Nephron (organoid): ENCODE results near the gene LDAF1.
"Not testable (repeated sequence)": the region's sequence is repeated elsewhere in the genome, so short reads cannot be mapped to it uniquely, and the experiment has no call there.

ENCODE experiments used
- H3K27ac Mint-ChIP-seq, 3 experiments: 2 replicates each; pipeline ENCODE4 v1.8.0; 2020; ENCODE audit warnings: mixed read lengths in 3 of 3, mild to moderate bottlenecking in 2 of 3, moderate library complexity in 1 of 3
- H3K27me3 Mint-ChIP-seq: 2 replicates; pipeline ENCODE4 v1.8.0; 2021; ENCODE audit warnings: low read depth, mild to moderate bottlenecking, moderate library complexity, mixed read lengths
- H3K36me3 Mint-ChIP-seq: 2 replicates; pipeline ENCODE4 v1.8.0; 2020; ENCODE audit warnings: low read depth, mixed read lengths
- H3K4me1 Mint-ChIP-seq: 2 replicates; pipeline ENCODE4 v1.8.0; 2020; ENCODE audit warnings: mixed read lengths
- H3K4me3 Mint-ChIP-seq, 3 experiments: 2 replicates each; pipeline ENCODE4 v1.8.0; 2020; ENCODE audit warnings: mild to moderate bottlenecking in 3 of 3, mixed read lengths in 3 of 3, moderate library complexity in 2 of 3
- H3K9me3 Mint-ChIP-seq: 2 replicates; pipeline ENCODE4 v1.8.0; 2020; ENCODE audit warnings: mixed read lengths
- CTCF ChIP-seq, 3 experiments: fragments of 200-600 bp; sonication (generic); IDR thresholded peaks; one replicate each; pipeline ENCODE4 v1.5.0; 2021; ENCODE audit warnings: antibody characterized with exemption in 3 of 3; ENCODE audit not compliant: unreplicated experiment in 3 of 3

Gene LDAF1

DNA sequence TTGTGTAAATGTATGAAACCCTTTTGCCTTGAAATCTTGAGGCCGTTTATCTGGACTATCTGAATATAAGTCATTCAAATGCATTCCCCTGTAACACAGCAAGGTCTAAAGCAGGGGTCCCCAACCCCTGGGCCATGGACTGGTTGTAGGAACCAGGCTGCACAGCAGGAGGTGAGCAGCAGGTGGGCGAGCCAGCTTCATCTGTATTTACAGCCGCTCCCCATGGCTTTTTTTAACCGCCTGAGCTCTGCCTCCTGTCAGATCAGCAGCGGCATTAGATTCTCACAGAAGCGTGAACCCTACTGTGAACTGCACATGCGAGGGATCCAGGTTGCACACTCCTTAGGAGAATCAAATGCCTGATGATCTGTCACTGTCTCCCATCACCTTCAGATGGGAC is 32.0 kb upstream of the LDAF1 start:
- no peak overlapping the region for H3K27ac Mint-ChIP-seq
- no peak overlapping the region for H3K4me3 Mint-ChIP-seq
- no peaks in the 10 kb centered on the region for H3K4me1 Mint-ChIP-seq
- no peaks in the 10 kb centered on the region for H3K9me3 Mint-ChIP-seq
- TF ChIP-seq CTCF (IDR thresholded peaks at IDR 0.05; ENCODE audit: unreplicated experiment in 3 of 3) = no peak
- H3K36me3 Mint-ChIP-seq = no peaks in the 10 kb centered on the region
- H3K27me3 Mint-ChIP-seq = peaks cover 13% of the 10 kb centered on the region

DNA sequence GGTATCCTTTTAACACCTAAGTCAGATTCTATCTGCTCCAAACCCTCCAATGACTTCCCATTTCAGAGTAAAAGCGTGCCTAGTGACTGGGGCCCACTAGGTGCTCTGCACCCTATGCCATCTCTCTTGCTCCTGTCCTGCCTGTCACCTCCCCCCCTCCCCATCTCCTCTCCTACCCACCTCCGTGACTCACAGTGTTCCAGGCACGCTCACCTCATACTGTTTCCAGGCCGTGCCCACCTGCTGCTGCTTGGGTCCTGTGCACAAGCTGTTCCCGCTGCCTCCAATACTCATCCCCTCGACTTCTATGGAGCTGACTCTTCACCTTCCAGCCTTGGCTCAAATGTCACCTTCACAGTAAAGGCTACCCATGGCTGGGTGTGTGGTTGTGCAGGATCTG is 29.5 kb upstream of the LDAF1 start:
- H3K36me3 Mint-ChIP-seq = no peaks in the 10 kb centered on the region
- TF ChIP-seq CTCF (IDR thresholded peaks at IDR 0.05; ENCODE audit: unreplicated experiment in 3 of 3) = no peak
- H3K27me3 Mint-ChIP-seq = peaks cover 13% of the 10 kb centered on the region
- H3K9me3 Mint-ChIP-seq = no peaks in the 10 kb centered on the region
- H3K4me3 Mint-ChIP-seq = no peak overlapping the region
- H3K4me1 Mint-ChIP-seq = no peaks in the 10 kb centered on the region
- no peak overlapping the region for H3K27ac Mint-ChIP-seq

GRCh38 chr16:21130811-21131210 is 27.7 kb upstream of the LDAF1 start:
- no peak for TF ChIP-seq CTCF (IDR thresholded peaks at IDR 0.05; ENCODE audit: unreplicated experiment in 3 of 3)
- Mint-ChIP-seq H3K9me3 (no peaks in the 10 kb centered on the region), H3K36me3 (no peaks in the 10 kb centered on the region), H3K4me1 (no peaks in the 10 kb centered on the region), H3K4me3 (no peak overlapping the region), H3K27ac (no peak overlapping the region), H3K27me3 (peaks cover 9% of the 10 kb centered on the region)

DNA sequence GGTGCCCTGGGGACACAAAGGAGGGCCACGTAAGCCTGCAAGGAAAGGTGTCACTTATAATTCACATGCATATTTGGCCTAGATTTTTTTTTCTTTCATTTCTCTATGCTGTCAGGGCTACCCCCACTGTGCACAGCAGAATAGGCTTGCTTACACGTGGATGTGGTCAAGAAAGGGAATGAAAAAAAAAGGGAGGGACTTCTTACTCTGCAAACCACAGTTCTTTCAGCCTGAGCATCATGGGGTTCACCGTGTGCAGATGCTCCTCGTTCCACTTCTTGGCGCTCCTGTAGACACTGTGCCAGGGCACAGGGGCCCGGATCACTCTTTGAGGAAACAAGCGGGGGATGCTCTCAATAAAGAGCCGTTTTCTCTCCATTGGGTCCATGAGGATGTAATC is 24.4 kb upstream of the LDAF1 start:
- TF ChIP-seq CTCF (IDR thresholded peaks at IDR 0.05; ENCODE audit: unreplicated experiment in 3 of 3) = no peak
- Mint-ChIP-seq H3K27ac (no peak overlapping the region), H3K36me3 (no peaks in the 10 kb centered on the region), H3K4me1 (no peaks in the 10 kb centered on the region), H3K27me3 (peaks cover 13% of the 10 kb centered on the region), H3K4me3 (no peak overlapping the region), H3K9me3 (no peaks in the 10 kb centered on the region)

DNA sequence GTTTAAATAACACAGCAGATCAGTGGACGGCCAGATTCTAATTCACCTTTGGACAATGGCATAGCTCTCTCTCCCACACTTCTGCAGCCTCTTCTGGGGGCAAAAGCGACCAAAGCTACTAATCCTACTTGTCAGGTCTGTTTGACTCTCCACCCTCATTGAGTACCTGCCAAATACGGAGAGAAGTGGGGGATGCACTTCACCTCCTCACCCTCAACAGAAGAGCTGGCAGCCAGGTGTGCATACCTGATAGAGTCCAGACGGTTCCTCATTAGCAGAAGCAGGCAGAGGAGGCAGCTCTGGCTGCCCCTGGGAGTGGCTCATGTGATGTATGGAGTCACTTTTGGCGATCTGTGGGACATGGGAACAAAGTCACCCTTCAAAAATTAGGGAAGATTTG is 12.7 kb upstream of the LDAF1 start:
- peaks cover 4% of the 10 kb centered on the region for H3K9me3 Mint-ChIP-seq
- H3K4me1 Mint-ChIP-seq = peaks cover 5% of the 10 kb centered on the region
- no peak overlapping the region for H3K27ac Mint-ChIP-seq
- H3K4me3 Mint-ChIP-seq = no peak overlapping the region
- H3K27me3 Mint-ChIP-seq = peaks cover 11% of the 10 kb centered on the region
- no peaks in the 10 kb centered on the region for H3K36me3 Mint-ChIP-seq
- TF ChIP-seq CTCF (IDR thresholded peaks at IDR 0.05; ENCODE audit: unreplicated experiment in 3 of 3) = no peak

DNA sequence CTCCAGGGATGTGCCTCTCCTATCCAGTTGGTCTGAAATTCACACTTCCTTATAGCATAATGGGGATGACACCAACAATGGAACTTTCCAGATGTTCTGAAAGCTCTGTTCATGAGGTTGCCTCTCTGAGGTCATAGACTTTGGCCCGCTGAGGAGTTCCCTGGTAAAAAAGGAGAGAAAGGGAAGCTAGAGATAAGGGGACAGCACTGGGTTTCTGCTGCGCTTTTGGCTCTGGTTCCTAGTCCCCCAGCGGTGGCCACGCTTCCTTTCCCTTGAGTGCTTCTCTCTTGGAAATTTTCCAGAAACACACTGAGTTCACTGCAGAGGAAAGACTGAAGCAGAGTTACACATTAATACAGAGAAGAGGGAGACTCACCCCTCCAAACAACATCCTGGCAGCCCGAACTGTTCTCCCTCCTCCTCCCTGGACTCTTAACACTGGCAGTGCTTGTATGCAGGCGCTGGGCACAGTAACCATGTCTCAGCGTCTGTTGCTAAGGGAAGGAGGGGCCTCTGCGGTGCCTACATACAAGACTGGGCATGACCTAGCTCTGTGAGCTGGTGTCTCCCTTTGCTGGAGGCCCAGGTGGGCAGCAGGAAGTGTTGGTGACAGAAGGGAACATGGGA is 8.0 kb upstream of the LDAF1 start, which contains the start of gene DNAH3:
Gene DNAH3, minus strand, starts transcription at position 472 of the 627 bp plus-strand sequence. CDS start 527 bp downstream, outside the sequence.
- H3K36me3 Mint-ChIP-seq = no peaks in the 10 kb centered on the region
- peak within 1 kb of the TSS in 2 of 3 experiments; percentile 13 to 37 for H3K4me3 Mint-ChIP-seq
- peak within 1 kb of the TSS; percentile 81 to 97 (median 83) for H3K27ac Mint-ChIP-seq
- H3K9me3 Mint-ChIP-seq = no peaks in the 10 kb centered on the region
- TF ChIP-seq CTCF (IDR thresholded peaks at IDR 0.05; ENCODE audit: unreplicated experiment in 3 of 3) = no peak
- peaks cover 11% of the 10 kb centered on the region for H3K27me3 Mint-ChIP-seq
- peaks cover 8% of the 10 kb centered on the region for H3K4me1 Mint-ChIP-seq

- H3K9me3 Mint-ChIP-seq, H3K4me3 Mint-ChIP-seq: not testable (repeated sequence)
- peaks cover 13% of the 10 kb centered on the region for H3K4me1 Mint-ChIP-seq
Observed at GRCh38 chr16:21152160-21153030, 6.1 kb upstream of the LDAF1 start.

GRCh38 chr16:21153124-21153729 is 5.2 kb upstream of the LDAF1 start:
- not testable (repeated sequence) for H3K27me3 Mint-ChIP-seq, H3K27ac Mint-ChIP-seq, H3K36me3 Mint-ChIP-seq, H3K9me3 Mint-ChIP-seq, H3K4me3 Mint-ChIP-seq
- peaks cover 13% of the 10 kb centered on the region for H3K4me1 Mint-ChIP-seq

More at GRCh38 chr16:21152160-21153030, 6.1 kb upstream of the LDAF1 start:
- H3K36me3 Mint-ChIP-seq, H3K27ac Mint-ChIP-seq, H3K27me3 Mint-ChIP-seq: not testable (repeated sequence)
